ENCODE data around the gene SNX21. TPM values are rescaled to one million over a fixed set of nuclear protein-coding genes. Genes with fewer than 3 reads are reported as not detected.

SNX21 gene
- total and polyA plus RNA-seq, 2 donors (not counting 3 experiments of a cell fraction or from before 2014, with no cell fraction given) = 11.6 to 11.9 TPM

DNA sequence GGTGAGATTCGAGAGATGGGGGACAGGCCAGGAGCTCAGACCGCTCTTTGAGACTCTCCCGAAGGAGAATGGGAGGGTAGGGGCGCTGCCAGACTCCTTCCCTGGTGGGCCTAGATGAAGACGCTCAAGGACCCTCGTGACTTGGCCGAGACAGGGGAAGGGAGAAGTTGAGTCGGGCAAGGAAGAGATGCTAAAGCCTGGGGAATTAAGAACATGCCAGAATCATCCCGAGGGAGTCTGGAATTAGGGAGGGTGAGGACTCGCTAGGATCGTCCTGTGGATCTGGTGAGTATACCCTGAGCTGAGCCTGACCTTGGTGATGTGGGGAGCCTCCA, 20.6 kb upstream of the SNX21 start:
- H3K9me1 ChIP-seq (replicated peaks; ENCODE audit: control insufficient read depth, extremely low read depth, insufficient read depth, low read length) = no peaks in the 10 kb centered on the region
- no TSS peak for BruUV-seq (replicated peaks)
- peak; percentile 60 for FAIRE-seq
- H3K4me1 ChIP-seq (ENCODE audit: control insufficient read depth, extremely low read depth, insufficient read depth, low read length) = peaks cover 17% of the 10 kb centered on the region
- peak overlapping the region; percentile 41 for H3K27ac ChIP-seq (ENCODE audit: insufficient read depth, low read depth, low read length)
- TF ChIP-seq MYC (IDR thresholded peaks at IDR 0.05; ENCODE audit: low read depth, low read length) = no peak
- no peak for TF ChIP-seq POLR2AphosphoS5 (IDR thresholded peaks at IDR 0.05; ENCODE audit: insufficient read depth, low read depth, low read length)
- no peak for TF ChIP-seq MAX (IDR thresholded peaks at IDR 0.05; ENCODE audit: insufficient read depth, insufficient read length)
- TF ChIP-seq FOS (IDR thresholded peaks at IDR 0.05; ENCODE audit: borderline replicate concordance, insufficient read depth, low read length) = no peak
- no peak for TF ChIP-seq POLR2A (IDR thresholded peaks at IDR 0.05; ENCODE audit: low read depth, low read length)
- TF ChIP-seq EZH2 (IDR thresholded peaks at IDR 0.05; ENCODE audit: borderline replicate concordance, low read depth, low read length, severe bottlenecking) = no peak
- TF ChIP-seq JUN (IDR thresholded peaks at IDR 0.05; ENCODE audit: borderline replicate concordance, insufficient read depth, insufficient read length, low read depth) = no peak
- peak overlapping the region; percentile 78 for H3K9ac ChIP-seq (replicated peaks; ENCODE audit: extremely low read depth, insufficient read depth, low read length)
- no peaks in the 10 kb centered on the region for H4K20me1 ChIP-seq (replicated peaks; ENCODE audit: control insufficient read depth, extremely low read depth, insufficient read depth, low read length)
- H2AFZ ChIP-seq (ENCODE audit: low read depth, low read length) = peak overlapping the region; percentile 76
- intact Hi-C loops (cut with micrococcal nuclease) = loop anchor here (10.0 kb wide), 2 partner anchors 272 to 552 kb away; partner anchors contain the start of gene NCOA5
- H3K27me3 ChIP-seq (ENCODE audit: control insufficient read depth in 2 of 2, insufficient read depth in 2 of 2, low read length in 2 of 2) = no peaks in the 10 kb centered on the region
- H3K4me2 ChIP-seq (ENCODE audit: insufficient read depth, low read length) = peak overlapping the region; percentile 91
- dilution Hi-C loops (cut with MboI; ENCODE audit: extremely low pct_ligation_motif_present, low sequenced_read_pairs) = no loop called here
- peaks cover 3 to 10% of the 10 kb centered on the region in 2 experiments for H3K36me3 ChIP-seq (ENCODE audit: control insufficient read depth in 2 of 2, extremely low read depth in 1 of 2, insufficient read depth in 2 of 2, low read length in 2 of 2)
- POLR2A ChIA-PET = no interaction called here
- DNase-seq (ENCODE audit: low read depth, low spot score) = no peak
- no peaks in the 10 kb centered on the region for H3K9me3 ChIP-seq (replicated peaks; ENCODE audit: control insufficient read depth, insufficient read depth, low read length)
- CTCF ChIA-PET = interaction anchor here (1.0 to 2.9 kb wide), 4 partner anchors 9 to 157 kb away, joined by 3 to 12 read pairs (median 6); no protein-coding TSS in a partner anchor
- peak overlapping the region; percentile 59 to 96 (median 90) for H3K4me3 ChIP-seq (replicated peaks in 1 of 3; ENCODE audit: insufficient read depth in 1 of 3, low read depth in 1 of 3, low read length in 3 of 3)
- peaks cover 25% of the 10 kb centered on the region for H3K79me2 ChIP-seq (ENCODE audit: control insufficient read depth, insufficient read depth, low read length)

- FAIRE-seq (no peak), DNase-seq (ENCODE audit: low read depth, low spot score) (no peak)
- intact Hi-C loops (cut with micrococcal nuclease) = loop anchor here (10.0 kb wide), 2 partner anchors 271 to 551 kb away; partner anchors contain the start of gene NCOA5
- Histone ChIP-seq H3K27ac (ENCODE audit: insufficient read depth, low read depth, low read length) (peak overlapping the region; percentile 41), H3K79me2 (ENCODE audit: control insufficient read depth, insufficient read depth, low read length) (peaks cover 25% of the 10 kb centered on the region), H3K9me1 (replicated peaks; ENCODE audit: control insufficient read depth, extremely low read depth, insufficient read depth, low read length) (no peaks in the 10 kb centered on the region), H3K4me3 (replicated peaks in 1 of 3; ENCODE audit: insufficient read depth in 1 of 3, low read depth in 1 of 3, low read length in 3 of 3) (peak overlapping the region; percentile 59 to 96 (median 90)), H3K27me3 (ENCODE audit: control insufficient read depth in 2 of 2, insufficient read depth in 2 of 2, low read length in 2 of 2) (no peaks in the 10 kb centered on the region), H3K9me3 (replicated peaks; ENCODE audit: control insufficient read depth, insufficient read depth, low read length) (no peaks in the 10 kb centered on the region), H2AFZ (ENCODE audit: low read depth, low read length) (peak overlapping the region; percentile 76), H3K36me3 (ENCODE audit: control insufficient read depth in 2 of 2, extremely low read depth in 1 of 2, insufficient read depth in 2 of 2, low read length in 2 of 2) (peaks cover 3 to 10% of the 10 kb centered on the region in 2 experiments), H3K9ac (replicated peaks; ENCODE audit: extremely low read depth, insufficient read depth, low read length) (peak overlapping the region; percentile 78), H3K4me2 (ENCODE audit: insufficient read depth, low read length) (peak overlapping the region; percentile 91), H3K4me1 (ENCODE audit: control insufficient read depth, extremely low read depth, insufficient read depth, low read length) (peaks cover 17% of the 10 kb centered on the region), H4K20me1 (replicated peaks; ENCODE audit: control insufficient read depth, extremely low read depth, insufficient read depth, low read length) (no peaks in the 10 kb centered on the region)
- no TSS peak for BruUV-seq (replicated peaks)
- dilution Hi-C loops (cut with MboI; ENCODE audit: extremely low pct_ligation_motif_present, low sequenced_read_pairs) = no loop called here
- POLR2A ChIA-PET = no interaction called here
- CTCF ChIA-PET = interaction anchor here (1.0 to 2.9 kb wide), 5 partner anchors 8 to 156 kb away, joined by 3 to 12 read pairs (median 5); no protein-coding TSS in a partner anchor
- TF ChIP-seq EZH2 (IDR thresholded peaks at IDR 0.05; ENCODE audit: borderline replicate concordance, low read depth, low read length, severe bottlenecking) (no peak), MYC (IDR thresholded peaks at IDR 0.05; ENCODE audit: low read depth, low read length) (no peak), JUN (IDR thresholded peaks at IDR 0.05; ENCODE audit: borderline replicate concordance, insufficient read depth, insufficient read length, low read depth) (no peak), GATA2 (IDR thresholded peaks at IDR 0.05; ENCODE audit: insufficient read depth, insufficient read length, low read depth, low read length) (no peak), POLR2AphosphoS5 (IDR thresholded peaks at IDR 0.05; ENCODE audit: insufficient read depth, low read depth, low read length) (no peak), POLR2A (IDR thresholded peaks at IDR 0.05; ENCODE audit: low read depth, low read length) (no peak), FOS (IDR thresholded peaks at IDR 0.05; ENCODE audit: borderline replicate concordance, insufficient read depth, low read length) (no peak), CTCF (IDR thresholded peaks at IDR 0.05; ENCODE audit: extremely low read depth in 1 of 2, insufficient read depth in 1 of 2, low read depth in 1 of 2, low read length in 2 of 2) (no peak), MAX (IDR thresholded peaks at IDR 0.05; ENCODE audit: insufficient read depth, insufficient read length) (no peak)
These were observed 20.1 kb upstream of the SNX21 start for GRCh38 chr20:45813489-45813888.
